ENCODE measurements around the gene LRRC71. TPM values are rescaled to one million over a fixed set of nuclear protein-coding genes. Genes with fewer than 3 reads are reported as not detected.

Gene LRRC71
- total and polyA plus RNA-seq, 2 donors (not counting 1 experiment from before 2014, with no cell fraction given), result not detected

- WGBS (ENCODE audit: insufficient coverage), result 85% methylated on average over 7 of the region's 7 CpGs
- H2AFZ ChIP-seq (ENCODE audit: insufficient read depth, low read depth, low read length, poor library complexity, severe bottlenecking), result no peak overlapping the region
- H3K4me2 ChIP-seq (replicated peaks; ENCODE audit: low read depth, low read length, poor library complexity, severe bottlenecking), result no peak overlapping the region
- Mint-ChIP-seq H3K27ac (no peak overlapping the region), H3K9me3 (ENCODE audit: insufficient read depth) (no peaks in the 10 kb centered on the region), H3K27me3 (peaks cover 10% of the 10 kb centered on the region), H3K4me3 (no peak overlapping the region), H3K4me1 (no peaks in the 10 kb centered on the region)
- TF ChIP-seq EZH2 (IDR thresholded peaks at IDR 0.05; ENCODE audit: borderline replicate concordance, insufficient read depth, low read depth, low read length, poor library complexity, severe bottlenecking), result no peak
- TF ChIP-seq, protein P1, sequence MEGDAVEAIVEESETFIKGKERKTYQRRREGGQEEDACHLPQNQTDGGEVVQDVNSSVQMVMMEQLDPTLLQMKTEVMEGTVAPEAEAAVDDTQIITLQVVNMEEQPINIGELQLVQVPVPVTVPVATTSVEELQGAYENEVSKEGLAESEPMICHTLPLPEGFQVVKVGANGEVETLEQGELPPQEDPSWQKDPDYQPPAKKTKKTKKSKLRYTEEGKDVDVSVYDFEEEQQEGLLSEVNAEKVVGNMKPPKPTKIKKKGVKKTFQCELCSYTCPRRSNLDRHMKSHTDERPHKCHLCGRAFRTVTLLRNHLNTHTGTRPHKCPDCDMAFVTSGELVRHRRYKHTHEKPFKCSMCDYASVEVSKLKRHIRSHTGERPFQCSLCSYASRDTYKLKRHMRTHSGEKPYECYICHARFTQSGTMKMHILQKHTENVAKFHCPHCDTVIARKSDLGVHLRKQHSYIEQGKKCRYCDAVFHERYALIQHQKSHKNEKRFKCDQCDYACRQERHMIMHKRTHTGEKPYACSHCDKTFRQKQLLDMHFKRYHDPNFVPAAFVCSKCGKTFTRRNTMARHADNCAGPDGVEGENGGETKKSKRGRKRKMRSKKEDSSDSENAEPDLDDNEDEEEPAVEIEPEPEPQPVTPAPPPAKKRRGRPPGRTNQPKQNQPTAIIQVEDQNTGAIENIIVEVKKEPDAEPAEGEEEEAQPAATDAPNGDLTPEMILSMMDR (IDR thresholded peaks at IDR 0.05), result no peak
- no peaks in the 10 kb centered on the region for H4K20me1 ChIP-seq (ENCODE audit: control insufficient read depth, insufficient read depth, low read length, poor library complexity, severe bottlenecking)
- ChIA-PET POLR2A (no interaction called here), CTCF (no interaction called here)
- H3K79me2 ChIP-seq (ENCODE audit: control insufficient read depth, insufficient read depth, low read length), result no peaks in the 10 kb centered on the region
- no peak for ATAC-seq (ENCODE audit: low read depth)
- H3K4me1 ChIP-seq (ENCODE audit: control insufficient read depth in 2 of 2, insufficient read depth in 2 of 2, low read length in 2 of 2), result no peaks in the 10 kb centered on the region
- no peak overlapping the region for H3K9ac ChIP-seq (ENCODE audit: low read length)
- intact Hi-C loops (cut with micrococcal nuclease), result no loop called here
- no peak overlapping the region for H3K27ac ChIP-seq (ENCODE audit: low read length in 2 of 2)
- peaks cover 0 to 2% of the 10 kb centered on the region in 2 experiments for H3K36me3 ChIP-seq (replicated peaks in 1 of 2; ENCODE audit: control extremely low read depth in 1 of 2, control insufficient read depth in 1 of 2, extremely low read depth in 1 of 2, insufficient read depth in 2 of 2, low read length in 1 of 2)
- H3K27me3 ChIP-seq (replicated peaks in 1 of 4; ENCODE audit: control extremely low read depth in 1 of 4, control insufficient read depth in 3 of 4, insufficient read depth in 4 of 4, low read length in 3 of 4), result no peaks in the 10 kb centered on the region
- no peak for DNase-seq
- no peak overlapping the region for H3K4me3 ChIP-seq (ENCODE audit: control extremely low read depth in 1 of 5, extremely low read depth in 1 of 5, insufficient read depth in 1 of 5, low read depth in 2 of 5, low read length in 4 of 5)
- no peaks in the 10 kb centered on the region for H3K9me3 ChIP-seq (ENCODE audit: control extremely low read depth in 1 of 3, control insufficient read depth in 2 of 3, insufficient read depth in 1 of 3, low read length in 2 of 3)
Measured at GRCh38 chr1:156938813-156939212, 18.4 kb downstream of the LRRC71 start.

DNA sequence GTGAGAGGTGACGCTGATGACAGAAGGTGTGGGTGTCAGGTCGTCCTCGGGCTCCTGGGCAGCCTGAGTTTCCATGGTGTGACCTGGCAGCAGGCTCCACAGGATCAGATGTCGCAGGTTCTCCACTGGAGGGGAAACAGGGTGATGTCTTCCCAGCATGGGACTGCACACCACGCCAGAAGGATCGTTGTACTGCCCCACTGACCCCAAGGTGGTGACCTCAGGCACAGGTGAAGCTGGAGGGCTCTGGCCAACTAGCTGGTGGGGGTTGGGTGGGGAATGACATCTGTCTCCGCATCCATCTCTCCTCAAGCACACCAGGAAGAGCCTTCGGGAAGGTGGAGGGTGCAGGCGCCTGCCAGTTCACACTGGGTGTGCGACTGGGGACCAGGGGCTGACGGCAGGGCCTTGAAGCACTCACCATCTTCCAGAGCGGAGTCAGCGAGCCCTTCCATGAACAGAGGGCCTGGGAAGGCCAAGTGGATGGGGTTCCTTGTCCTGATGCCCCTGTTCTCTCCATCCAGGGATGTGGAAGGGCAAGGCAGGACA lies 19.4 kb downstream of the LRRC71 start:
- Histone ChIP-seq H3K4me3 (ENCODE audit: control extremely low read depth in 1 of 5, extremely low read depth in 1 of 5, insufficient read depth in 1 of 5, low read depth in 2 of 5, low read length in 4 of 5) (no peak overlapping the region), H3K79me2 (ENCODE audit: control insufficient read depth, insufficient read depth, low read length) (no peaks in the 10 kb centered on the region), H4K20me1 (ENCODE audit: control insufficient read depth, insufficient read depth, low read length, poor library complexity, severe bottlenecking) (no peaks in the 10 kb centered on the region), H3K27me3 (replicated peaks in 1 of 4; ENCODE audit: control extremely low read depth in 1 of 4, control insufficient read depth in 3 of 4, insufficient read depth in 4 of 4, low read length in 3 of 4) (no peaks in the 10 kb centered on the region), H3K36me3 (replicated peaks in 1 of 2; ENCODE audit: control extremely low read depth in 1 of 2, control insufficient read depth in 1 of 2, extremely low read depth in 1 of 2, insufficient read depth in 2 of 2, low read length in 1 of 2) (peaks cover 0 to 3% of the 10 kb centered on the region in 2 experiments), H3K9ac (ENCODE audit: low read length) (no peak overlapping the region), H2AFZ (ENCODE audit: insufficient read depth, low read depth, low read length, poor library complexity, severe bottlenecking) (no peak overlapping the region), H3K4me2 (replicated peaks; ENCODE audit: low read depth, low read length, poor library complexity, severe bottlenecking) (no peak overlapping the region), H3K4me1 (ENCODE audit: control insufficient read depth in 2 of 2, insufficient read depth in 2 of 2, low read length in 2 of 2) (no peaks in the 10 kb centered on the region), H3K27ac (ENCODE audit: low read length in 2 of 2) (no peak overlapping the region), H3K9me3 (ENCODE audit: control extremely low read depth in 1 of 3, control insufficient read depth in 2 of 3, insufficient read depth in 1 of 3, low read length in 2 of 3) (no peaks in the 10 kb centered on the region)
- intact Hi-C loops (cut with micrococcal nuclease), result no loop called here
- no peaks in the 10 kb centered on the region for H3K9me3 Mint-ChIP-seq (ENCODE audit: insufficient read depth)
- H3K4me1 Mint-ChIP-seq, result no peaks in the 10 kb centered on the region
- no peak for ATAC-seq (ENCODE audit: low read depth)
- CTCF ChIA-PET, result interaction anchor here (0.6 to 1.6 kb wide), 2 partner anchors 12 to 102 kb away, joined by 3 to 4 read pairs; no protein-coding TSS in a partner anchor
- no peak overlapping the region for H3K27ac Mint-ChIP-seq
- 92% methylated on average over 13 of the region's 13 CpGs for WGBS (ENCODE audit: insufficient coverage)
- POLR2A ChIA-PET, result no interaction called here
- H3K27me3 Mint-ChIP-seq, result peaks cover 7% of the 10 kb centered on the region
- DNase-seq, result no peak
- TF ChIP-seq, protein P1 (IDR thresholded peaks at IDR 0.05), result no peak
- TF ChIP-seq EZH2 (IDR thresholded peaks at IDR 0.05; ENCODE audit: borderline replicate concordance, insufficient read depth, low read depth, low read length, poor library complexity, severe bottlenecking), result no peak
- no peak overlapping the region for H3K4me3 Mint-ChIP-seq
